NCI-H2196 treated with DMSO at 0.1 percent for 48 hours (cell line): Measurements from ENCODE around the gene FEN1.

Experiments used
- DNase-seq: peaks from one replicate; lab custom pipeline; 2025; ENCODE audit not compliant: unreplicated experiment; lab: John Stamatoyannopoulos, UW

FEN1 gene

GRCh38 chr11:61756452-61757212 lies 36.1 kb upstream of the FEN1 start:
- no peak for DNase-seq

- DNase-seq, result no peak
Observed at GRCh38 chr11:61757213-61757862, 35.4 kb upstream of the FEN1 start.

- no peak for DNase-seq
Observed at GRCh38 chr11:61760946-61761345, 31.8 kb upstream of the FEN1 start.

GRCh38 chr11:61761440-61762222 lies 31.1 kb upstream of the FEN1 start:
- no peak for DNase-seq

GRCh38 chr11:61762223-61762615 lies 30.5 kb upstream of the FEN1 start:
- DNase-seq, result no peak

GRCh38 chr11:61762798-61763197 lies 29.9 kb upstream of the FEN1 start:
- no peak for DNase-seq

GRCh38 chr11:61763930-61764605 lies 28.6 kb upstream of the FEN1 start:
- no peak for DNase-seq

GRCh38 chr11:61764606-61765260 lies 28.0 kb upstream of the FEN1 start:
- DNase-seq, result no peak

GRCh38 chr11:61765550-61766253 lies 27.0 kb upstream of the FEN1 start:
- DNase-seq, result no peak

GRCh38 chr11:61766353-61766841 lies 26.3 kb upstream of the FEN1 start:
- DNase-seq, result no peak

- no peak for DNase-seq
Observed at GRCh38 chr11:61768376-61769076, 24.2 kb upstream of the FEN1 start.

GRCh38 chr11:61769169-61769920 lies 23.4 kb upstream of the FEN1 start:
- no peak for DNase-seq

GRCh38 chr11:61769946-61770683 lies 22.6 kb upstream of the FEN1 start:
- DNase-seq, result no peak

- DNase-seq, result no peak
Observed at GRCh38 chr11:61771195-61771894, 21.4 kb upstream of the FEN1 start.

- no peak for DNase-seq
Observed at GRCh38 chr11:61771985-61772455, 20.7 kb upstream of the FEN1 start.

GRCh38 chr11:61773356-61773755 lies 19.4 kb upstream of the FEN1 start:
- no peak for DNase-seq

GRCh38 chr11:61773809-61774208 lies 18.9 kb upstream of the FEN1 start:
- no peak for DNase-seq
